G401 (cell line): ENCODE data around the gene GPSM1. TPM values are rescaled to one million over a fixed set of nuclear protein-coding genes. Genes with fewer than 3 reads are reported as not detected.

Source experiments
- DNase-seq: peaks from one replicate; pipeline ENCODE4 v3.0.0-alpha.2; 2015; ENCODE audit warnings: low spot score
- in situ Hi-C: cut with HindIII; loops from 2 replicates; pipeline ENCODE4 v1.10.0; 2016; ENCODE audit warnings: low sequenced_read_pairs, mixed read lengths
- total RNA-seq: library from RNA; depleted of rRNA; stranded (reverse); fragments of >200 nt; shearing (Covaris generic); gene quantifications from 2 replicates; pipeline ENCODE4 v1.2.3, GENCODE V29; 2014; rRNA removed

The GPSM1 gene, protein sequence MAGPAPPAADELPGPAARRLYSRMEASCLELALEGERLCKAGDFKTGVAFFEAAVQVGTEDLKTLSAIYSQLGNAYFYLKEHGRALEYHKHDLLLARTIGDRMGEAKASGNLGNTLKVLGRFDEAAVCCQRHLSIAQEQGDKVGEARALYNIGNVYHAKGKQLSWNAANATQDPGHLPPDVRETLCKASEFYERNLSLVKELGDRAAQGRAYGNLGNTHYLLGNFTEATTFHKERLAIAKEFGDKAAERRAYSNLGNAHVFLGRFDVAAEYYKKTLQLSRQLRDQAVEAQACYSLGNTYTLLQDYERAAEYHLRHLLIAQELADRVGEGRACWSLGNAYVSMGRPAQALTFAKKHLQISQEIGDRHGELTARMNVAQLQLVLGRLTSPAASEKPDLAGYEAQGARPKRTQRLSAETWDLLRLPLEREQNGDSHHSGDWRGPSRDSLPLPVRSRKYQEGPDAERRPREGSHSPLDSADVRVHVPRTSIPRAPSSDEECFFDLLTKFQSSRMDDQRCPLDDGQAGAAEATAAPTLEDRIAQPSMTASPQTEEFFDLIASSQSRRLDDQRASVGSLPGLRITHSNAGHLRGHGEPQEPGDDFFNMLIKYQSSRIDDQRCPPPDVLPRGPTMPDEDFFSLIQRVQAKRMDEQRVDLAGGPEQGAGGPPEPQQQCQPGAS
- 49.1 and 50.3 TPM in 2 replicates for total RNA-seq

DNA sequence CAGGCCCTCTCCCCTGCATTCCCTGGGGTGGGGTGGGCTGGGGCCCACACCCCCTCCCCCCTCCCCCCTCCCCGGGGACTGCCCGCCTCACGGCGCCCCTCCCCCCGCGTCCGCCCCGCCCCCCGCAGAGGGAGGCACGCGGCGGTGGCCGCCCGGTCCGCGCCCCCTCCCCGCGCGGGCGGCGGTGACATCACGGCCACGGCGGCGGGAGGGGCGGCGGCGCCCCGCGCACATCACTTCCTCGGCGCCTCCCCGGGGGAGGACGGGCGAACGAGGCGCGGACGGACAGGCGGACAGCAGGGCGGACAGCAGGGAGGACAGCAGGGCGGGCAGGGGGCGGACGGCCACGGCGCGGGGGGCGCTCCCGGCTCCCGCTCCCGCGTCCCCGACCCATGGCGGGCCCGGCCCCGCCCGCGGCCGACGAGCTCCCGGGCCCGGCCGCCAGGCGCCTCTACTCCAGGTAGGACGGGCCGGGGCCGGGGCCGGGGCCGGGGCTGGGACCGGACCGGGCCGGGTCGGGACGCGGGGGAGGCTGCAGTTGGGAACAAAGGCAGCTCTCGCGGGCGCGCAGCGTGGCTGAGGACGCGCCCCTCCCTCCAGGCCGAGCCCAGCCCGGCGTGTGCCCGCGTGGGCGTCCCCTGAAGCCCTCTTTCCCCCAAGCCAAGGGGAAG, at the start of gene GPSM1:
Gene GPSM1, plus strand, starts transcription at position 236 of the 671 bp plus-strand sequence. Its CDS starts 157 bp downstream, at position 393.
- in situ Hi-C loops: no loop called here

GRCh38 chr9:136277746-136278145, 49.6 kb upstream of the GPSM1 start:
- no peak for DNase-seq
- in situ Hi-C loops: no loop called here

More for the DNA sequence above, at the start of gene GPSM1:
- DNase-seq: no peak

DNA sequence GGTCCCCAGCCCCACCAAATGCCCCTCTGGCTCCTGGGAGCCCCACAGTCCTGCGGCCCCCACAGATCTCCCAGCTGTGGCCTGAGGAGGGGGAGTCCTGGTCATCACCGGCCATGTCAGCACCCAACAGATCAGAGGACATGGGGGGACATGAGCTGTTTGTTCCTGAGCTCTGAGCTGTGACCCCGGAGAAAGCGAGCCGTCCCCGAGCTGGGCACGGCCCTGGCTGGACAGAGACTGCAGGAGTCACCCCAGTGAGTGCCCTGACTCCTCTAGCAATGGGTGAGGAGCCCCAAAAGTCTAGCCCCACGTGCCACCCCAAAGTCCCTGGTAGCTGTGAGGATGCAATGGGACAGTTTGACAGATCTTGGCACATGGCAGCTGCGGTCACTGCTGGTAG, 49.1 kb upstream of the GPSM1 start:
- in situ Hi-C loops: no loop called here

GRCh38 chr9:136278894-136279293, 48.4 kb upstream of the GPSM1 start:
- in situ Hi-C loops: no loop called here
- DNase-seq: no peak

More for the DNA sequence above, 49.1 kb upstream of the GPSM1 start:
- DNase-seq: no peak

GRCh38 chr9:136279471-136279870, 47.9 kb upstream of the GPSM1 start:
- DNase-seq: no peak

DNA sequence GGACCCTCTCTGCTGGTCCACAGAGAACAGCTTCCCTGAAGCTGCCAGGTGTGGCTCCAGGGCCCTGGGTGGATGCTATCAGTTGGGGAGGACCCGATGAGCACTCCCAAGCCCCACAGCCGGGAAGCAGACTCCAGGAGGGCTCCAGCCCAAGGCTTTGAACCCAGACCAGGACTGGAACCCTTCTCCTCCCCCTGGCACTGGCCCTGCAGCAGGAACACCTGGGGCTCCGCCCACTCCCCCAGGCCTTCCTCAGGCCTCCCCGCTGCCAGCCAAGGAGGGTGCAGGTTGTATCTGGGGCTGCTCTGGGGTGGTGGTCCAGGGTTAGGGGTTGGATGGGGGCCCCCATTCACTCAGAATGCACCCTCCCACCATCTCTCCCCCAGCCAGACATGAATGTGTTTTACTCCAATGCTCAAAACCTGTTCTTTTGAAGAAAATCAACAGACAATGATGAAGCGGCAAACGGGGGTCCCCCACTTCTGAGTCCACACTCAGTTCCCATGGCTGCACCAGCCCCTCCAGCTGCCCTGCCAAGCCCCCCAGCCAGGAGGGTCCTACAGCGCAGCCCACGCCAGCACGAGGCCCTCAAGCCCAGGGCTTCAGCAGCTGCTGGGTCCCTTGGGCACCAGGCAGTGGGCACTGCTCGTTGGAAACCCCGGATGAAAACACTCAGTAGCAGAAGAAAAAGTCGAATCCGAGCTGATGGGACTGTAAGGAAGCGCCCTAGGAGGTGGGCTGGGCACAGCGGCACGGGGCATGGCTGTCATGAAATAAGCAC, 46.6 kb upstream of the GPSM1 start:
- in situ Hi-C loops: no loop called here
- no peak for DNase-seq

More at GRCh38 chr9:136279471-136279870, 47.9 kb upstream of the GPSM1 start:
- in situ Hi-C loops: no loop called here

GRCh38 chr9:136281421-136282271, 45.7 kb upstream of the GPSM1 start:
- in situ Hi-C loops: no loop called here
- DNase-seq: no peak

DNA sequence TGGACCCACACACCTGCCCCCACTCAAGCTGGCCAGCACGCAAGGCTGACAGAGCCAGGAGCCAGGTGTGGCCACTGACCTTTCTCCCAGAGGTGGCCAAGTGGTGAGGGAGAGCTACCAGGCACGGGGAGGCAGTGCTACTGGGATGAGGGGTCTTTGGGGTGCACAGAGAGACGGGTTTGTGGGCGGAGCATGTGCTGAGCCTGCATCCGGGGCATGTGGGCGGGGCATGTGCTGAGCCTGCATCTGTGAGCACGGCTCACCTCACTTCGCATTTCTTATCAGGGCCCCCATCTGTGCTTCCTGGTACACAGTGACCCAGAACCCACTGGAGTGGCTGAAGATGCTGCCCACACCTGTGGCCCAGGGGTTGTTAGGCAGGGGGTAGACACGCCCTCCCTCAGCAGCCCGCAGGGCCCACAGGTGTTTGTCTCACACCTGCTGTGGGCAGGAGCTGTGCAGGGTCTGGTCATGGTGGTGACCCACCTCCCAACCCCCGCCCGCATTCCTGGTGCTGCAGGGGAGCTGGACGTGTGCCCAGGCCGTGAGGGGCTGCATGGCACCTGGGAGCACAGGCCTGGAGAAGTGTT, 45.0 kb upstream of the GPSM1 start:
- DNase-seq: no peak
- in situ Hi-C loops: no loop called here

DNA sequence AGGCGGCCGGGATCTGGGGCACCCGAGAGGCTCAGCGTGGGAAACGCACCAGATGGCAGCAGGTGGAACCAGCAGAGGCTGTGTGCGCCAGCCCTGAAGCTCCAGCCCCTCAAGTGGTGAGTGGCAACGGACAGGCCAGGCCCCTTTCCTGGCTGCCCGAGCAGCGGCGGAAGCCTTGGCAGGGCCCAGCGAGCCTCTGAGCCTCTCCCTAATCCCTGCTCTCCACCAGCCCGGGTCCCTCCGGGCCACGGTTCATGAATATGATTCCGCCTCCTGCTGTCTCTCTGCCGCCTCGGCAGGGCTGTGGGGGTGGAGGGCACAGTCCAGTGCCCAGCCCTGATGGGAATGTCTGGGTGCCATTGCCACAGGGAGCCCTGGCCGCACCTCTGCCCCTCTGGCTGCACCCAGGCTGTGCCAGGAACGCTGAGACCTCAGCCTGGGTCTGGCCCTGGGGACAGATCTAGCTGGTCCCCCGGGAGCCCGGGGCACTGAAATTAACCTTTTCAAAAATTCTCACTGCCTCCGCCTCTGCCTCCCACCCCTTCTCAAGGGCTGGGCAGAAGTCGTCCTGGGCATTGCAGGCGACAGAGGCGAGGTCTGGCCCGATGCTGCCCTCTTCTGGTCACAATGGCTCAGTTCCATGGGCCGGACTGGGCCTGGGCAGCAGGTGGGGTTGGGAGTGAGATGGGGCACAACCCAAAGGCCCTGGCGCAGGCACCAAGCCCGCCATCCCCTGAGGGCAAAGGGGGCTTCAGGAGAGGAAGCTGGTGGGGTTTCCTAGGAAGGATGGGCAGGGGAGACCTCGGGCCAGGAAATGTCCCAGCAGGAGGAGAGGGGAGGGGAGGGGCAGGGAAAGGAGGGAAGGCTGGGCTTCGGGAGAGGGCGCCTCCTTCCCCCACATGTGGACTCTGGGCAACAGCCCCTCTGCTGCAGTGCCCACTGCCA, 43.8 kb upstream of the GPSM1 start:
- in situ Hi-C loops: no loop called here
- DNase-seq: peak; percentile 91

DNA sequence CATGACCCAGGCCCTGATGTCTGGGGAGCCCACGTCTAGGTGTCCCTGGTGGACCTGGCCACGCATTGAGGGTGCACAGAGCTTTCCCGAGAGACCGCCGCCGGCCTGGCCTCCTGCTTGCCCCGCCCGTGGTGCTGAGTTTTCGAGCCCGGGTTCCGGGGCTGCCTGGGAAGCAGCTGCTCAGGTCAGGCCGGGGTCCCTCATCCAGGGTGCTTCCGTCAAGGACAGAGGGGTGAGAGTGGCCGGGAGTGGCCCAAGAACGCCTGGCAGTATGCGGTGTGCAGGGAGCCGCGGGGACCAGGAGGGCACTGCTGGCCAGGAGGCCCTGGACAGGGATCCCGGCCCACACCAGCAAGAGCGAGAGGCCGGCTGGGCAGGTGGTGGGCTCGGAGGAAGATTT, 43.0 kb upstream of the GPSM1 start:
- DNase-seq: no peak
- in situ Hi-C loops: no loop called here

- in situ Hi-C loops: no loop called here
- no peak for DNase-seq
Observed at GRCh38 chr9:136284951-136285350, 42.4 kb upstream of the GPSM1 start.

GRCh38 chr9:136285501-136286358, 41.6 kb upstream of the GPSM1 start:
- in situ Hi-C loops: no loop called here
- no peak for DNase-seq

DNA sequence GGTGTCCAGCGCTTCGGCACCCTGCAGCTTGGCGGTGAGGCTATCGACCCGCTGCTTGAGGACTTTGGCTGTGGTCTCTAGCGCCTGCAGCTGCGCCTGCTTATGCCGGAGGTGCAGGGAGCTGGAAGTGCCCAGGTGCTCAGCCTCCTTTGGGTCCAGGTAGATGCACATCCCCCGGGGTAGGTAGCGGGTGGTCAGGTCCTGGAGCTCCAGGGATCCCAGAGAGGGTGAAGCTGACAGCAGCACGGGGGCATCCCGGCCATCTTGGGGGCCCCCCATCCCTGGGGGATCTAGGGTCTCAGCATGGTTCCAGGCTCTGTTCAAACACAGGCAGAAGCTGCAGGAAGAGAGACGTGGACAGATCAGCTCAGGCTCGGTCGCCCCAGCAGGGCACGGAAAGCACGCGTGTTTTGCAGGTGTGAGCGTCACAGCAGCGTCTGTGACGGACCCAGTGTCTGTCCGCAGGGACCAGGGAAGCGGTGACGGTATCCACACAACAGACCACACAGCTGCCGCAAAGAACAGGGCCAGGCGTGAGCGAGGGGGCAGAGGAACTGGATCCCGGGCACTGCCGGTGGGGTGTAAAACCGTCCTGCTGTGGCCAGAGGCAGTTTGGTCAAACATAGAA, 40.9 kb upstream of the GPSM1 start:
- no peak for DNase-seq
- in situ Hi-C loops: no loop called here

DNA sequence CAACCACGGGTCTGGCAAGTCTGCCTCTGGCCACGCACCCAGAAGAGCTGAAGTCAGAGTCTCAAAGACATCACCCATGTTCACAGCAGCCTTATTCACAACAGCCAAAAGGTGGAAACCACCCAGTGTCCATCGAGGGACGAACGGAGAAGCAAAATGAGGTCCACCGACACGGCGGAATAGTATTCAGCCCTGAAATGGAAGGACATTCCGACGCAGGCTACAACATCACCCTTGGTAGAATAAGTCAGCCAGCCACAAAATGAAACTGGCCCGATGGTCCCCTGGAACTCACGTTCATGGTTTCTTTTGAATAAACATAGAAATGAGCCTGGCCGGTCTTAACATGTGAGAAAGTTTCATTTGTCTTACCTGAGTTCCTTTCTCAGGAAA, 40.4 kb upstream of the GPSM1 start:
- DNase-seq: no peak
- in situ Hi-C loops: no loop called here

GRCh38 chr9:136287960-136288753, 39.2 kb upstream of the GPSM1 start:
- no peak for DNase-seq
- in situ Hi-C loops: no loop called here
